ENCODE measurements around the gene FGGY.
A peak's percentile ranks its signal among the peaks of the same experiment; 100 is the strongest.
"Not testable (repeated sequence)": the region's sequence is repeated elsewhere in the genome, so short reads cannot be mapped to it uniquely, and the experiment has no call there.

FGGY gene

GRCh38 chr1:59352065-59352464 is 55.2 kb downstream of the FGGY start:
- no peak for DNase-seq (ENCODE audit: low spot score)

- DNase-seq (ENCODE audit: low spot score) = no peak
These were observed 56.6 kb downstream of the FGGY start for GRCh38 chr1:59353453-59353852.

GRCh38 chr1:59354239-59354638 is 57.3 kb downstream of the FGGY start:
- not testable (repeated sequence) for DNase-seq (ENCODE audit: low spot score)

GRCh38 chr1:59354709-59355337 is 57.9 kb downstream of the FGGY start:
- DNase-seq (ENCODE audit: low spot score) = no peak

GRCh38 chr1:59355361-59355760 is 58.5 kb downstream of the FGGY start:
- DNase-seq (ENCODE audit: low spot score) = no peak

- no peak for DNase-seq (ENCODE audit: low spot score)
These were observed 59.7 kb downstream of the FGGY start for GRCh38 chr1:59356627-59357026.

GRCh38 chr1:59357645-59358320 is 60.9 kb downstream of the FGGY start:
- DNase-seq (ENCODE audit: low spot score) = no peak

- no peak for DNase-seq (ENCODE audit: low spot score)
These were observed 62.4 kb downstream of the FGGY start for GRCh38 chr1:59359325-59359724.

GRCh38 chr1:59360170-59360569 is 63.3 kb downstream of the FGGY start:
- DNase-seq (ENCODE audit: low spot score) = peak; percentile 82

- no peak for DNase-seq (ENCODE audit: low spot score)
These were observed 63.8 kb downstream of the FGGY start for GRCh38 chr1:59360729-59361128.

GRCh38 chr1:59361766-59362165 is 64.9 kb downstream of the FGGY start:
- no peak for DNase-seq (ENCODE audit: low spot score)

- no peak for DNase-seq (ENCODE audit: low spot score)
These were observed 67.1 kb downstream of the FGGY start for GRCh38 chr1:59364037-59364436.

GRCh38 chr1:59366346-59366745 is 69.5 kb downstream of the FGGY start:
- DNase-seq (ENCODE audit: low spot score) = peak; percentile 13

- DNase-seq (ENCODE audit: low spot score) = peak; percentile 88
These were observed 70.6 kb downstream of the FGGY start for GRCh38 chr1:59367301-59368007.

- DNase-seq (ENCODE audit: low spot score) = no peak
These were observed 71.2 kb downstream of the FGGY start for GRCh38 chr1:59368008-59368670.

- peak; percentile 87 for DNase-seq (ENCODE audit: low spot score)
These were observed 78.7 kb downstream of the FGGY start for GRCh38 chr1:59375321-59376220.

GRCh38 chr1:59377350-59377904 is 80.5 kb downstream of the FGGY start:
- no peak for DNase-seq (ENCODE audit: low spot score)

GRCh38 chr1:59378621-59379370 is 81.9 kb downstream of the FGGY start:
- DNase-seq (ENCODE audit: low spot score) = no peak

- no peak for DNase-seq (ENCODE audit: low spot score)
These were observed 82.5 kb downstream of the FGGY start for GRCh38 chr1:59379371-59379728.

GRCh38 chr1:59383963-59384362 is 87.1 kb downstream of the FGGY start:
- no peak for DNase-seq (ENCODE audit: low spot score)

GRCh38 chr1:59384443-59384842 is 87.5 kb downstream of the FGGY start:
- no peak for DNase-seq (ENCODE audit: low spot score)
